SK-N-SH treated with all-trans-retinoic acid at 6 μM for 48 hours (cell line): ENCODE data around the gene NADK.
"Not testable (repeated sequence)": the region's sequence is repeated elsewhere in the genome, so short reads cannot be mapped to it uniquely, and the experiment has no call there.

Experiments
- ARNTL ChIP-seq: fragments of 450-650 bp; formaldehyde crosslinking; IDR thresholded peaks from 2 replicates; pipeline ENCODE4 v1.5.0; 2020; ENCODE audit warnings: low read depth, mild to moderate bottlenecking, moderate library complexity, borderline replicate concordance
- BACH2 ChIP-seq: fragments of 250-450 bp; sonication (Bioruptor Pico); IDR thresholded peaks from 2 replicates; pipeline ENCODE4 v1.9.0; 2021; ENCODE audit warnings: mild to moderate bottlenecking, borderline replicate concordance
- CREB5 ChIP-seq: fragments of 250-450 bp; sonication (Bioruptor Pico); IDR thresholded peaks from 2 replicates; pipeline ENCODE4 v1.5.1; 2020; ENCODE audit warnings: low read depth, mild to moderate bottlenecking, moderate library complexity
- ESRRG ChIP-seq: fragments of 250-450 bp; sonication (Bioruptor Pico); IDR thresholded peaks from 2 replicates; pipeline ENCODE4 v1.6.1; 2021; ENCODE audit warnings: mild to moderate bottlenecking
- ISL1 ChIP-seq: fragments of 250-450 bp; sonication (Bioruptor Pico); IDR thresholded peaks from 2 replicates; pipeline ENCODE4 v2.1.2; 2022; ENCODE audit warnings: mild to moderate bottlenecking, moderate library complexity
- PATZ1 ChIP-seq: fragments of 250-450 bp; sonication (Bioruptor Pico); IDR thresholded peaks from 2 replicates; pipeline ENCODE4 v1.8.0; 2020; ENCODE audit warnings: mild to moderate bottlenecking, moderate library complexity, borderline replicate concordance
- TOX ChIP-seq: fragments of 250-450 bp; sonication (Bioruptor Pico); IDR thresholded peaks from 2 replicates; pipeline ENCODE4 v1.8.0; 2021; ENCODE audit warnings: mild to moderate bottlenecking, moderate library complexity, borderline replicate concordance
- ZFP30 ChIP-seq: fragments of 450-650 bp; formaldehyde crosslinking; IDR thresholded peaks from 2 replicates; pipeline ENCODE4 v1.5.0; 2022; ENCODE audit warnings: mild to moderate bottlenecking, moderate library complexity
- ZNF565 ChIP-seq: fragments of 450-650 bp; formaldehyde crosslinking; conservative IDR thresholded peaks from 2 replicates; pipeline ENCODE4 v1.5.0; 2020; ENCODE audit warnings: low read depth, mild to moderate bottlenecking, moderate library complexity
- ZNF70 ChIP-seq: fragments of 450-650 bp; formaldehyde crosslinking; IDR thresholded peaks from 2 replicates; pipeline ENCODE4 v1.5.0; 2020; ENCODE audit warnings: mild to moderate bottlenecking, moderate library complexity
- ZNF8 ChIP-seq: fragments of 450-650 bp; formaldehyde crosslinking; IDR thresholded peaks from 2 replicates; pipeline ENCODE4 v1.5.0; 2020; ENCODE audit warnings: mild to moderate bottlenecking, moderate library complexity

GRCh38 chr1:1730230-1730629, 48.0 kb downstream of the NADK start:
- not testable (repeated sequence) for TF ChIP-seq ARNTL; BACH2 (CRISPR knock-in tag); TOX; CREB5 (CRISPR knock-in tag); ZNF565; PATZ1 (CRISPR knock-in tag); ZNF8 (CRISPR knock-in tag); ESRRG (CRISPR knock-in tag); ZNF70 (CRISPR knock-in tag); ZFP30 (CRISPR knock-in tag); ISL1 (CRISPR knock-in tag)
